ENCODE data around the gene UNC13D. TPM values are rescaled to one million over a fixed set of nuclear protein-coding genes. Genes with fewer than 3 reads are reported as not detected.

The UNC13D gene
- total and polyA plus RNA-seq, 9 of the 15 experiments (the other 6 are each of a cell fraction or from before 2014, with no cell fraction given) = 0.86 to 244 (median 69.2) TPM

DNA sequence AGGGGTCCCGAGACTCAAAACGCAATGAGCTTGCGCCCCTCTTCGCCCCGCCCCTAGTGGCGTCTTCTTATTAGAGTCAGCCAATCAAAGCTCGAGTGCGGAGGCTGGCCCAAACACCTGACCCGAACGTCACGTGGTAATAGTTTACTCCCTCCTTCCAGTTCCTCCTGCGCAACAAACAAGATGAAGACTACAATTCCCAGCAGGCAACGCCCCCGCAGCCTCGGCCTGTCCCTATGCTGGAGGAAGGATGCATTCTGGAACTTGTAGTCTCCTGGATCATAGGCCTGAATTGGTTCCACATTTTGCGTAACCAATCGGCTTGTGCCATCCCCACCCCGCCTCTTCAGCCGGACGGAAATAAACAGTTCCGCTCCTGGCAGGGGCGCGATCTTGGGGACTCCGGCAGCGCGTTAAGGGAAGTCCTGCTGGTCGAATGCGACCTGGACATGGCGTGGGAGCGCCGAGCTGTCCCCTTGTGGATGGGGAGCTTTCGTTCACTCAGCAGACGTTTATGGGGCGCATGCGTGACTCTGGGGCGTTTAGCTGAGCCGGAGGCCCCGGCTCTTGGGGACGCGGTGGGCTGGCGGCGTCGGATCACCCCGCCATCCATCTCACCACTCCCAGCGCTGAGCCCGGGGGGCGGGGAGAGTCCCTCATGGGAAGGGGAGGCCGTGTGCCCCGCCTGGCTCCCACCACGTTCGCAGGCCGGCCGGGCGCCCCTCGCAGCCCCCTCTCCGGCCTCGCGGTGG, 11.3 kb upstream of the UNC13D start, which contains the start of gene WBP2 (continued):
- TF ChIP-seq TCFL5 (CRISPR knock-in tag; conservative IDR thresholded peaks at IDR 0.05) (no peak), SMAD3 (CRISPR knock-in tag; conservative IDR thresholded peaks at IDR 0.05) (no peak), ADNP (tag; IDR thresholded peaks at IDR 0.05) (no peak), GABPB1 (CRISPR knock-in tag; IDR thresholded peaks at IDR 0.05) (peak; percentile 88), PCBP1 (IDR thresholded peaks at IDR 0.05; ENCODE audit: low read depth, low read length, poor library complexity, severe bottlenecking) (no peak), SMAD1 (IDR thresholded peaks at IDR 0.05; ENCODE audit: low read depth, low read length, partially characterized antibody) (peak; percentile 86), CHD1 (IDR thresholded peaks at IDR 0.05; ENCODE audit: low read length) (peak; percentile 76), ETV1 (tag; conservative IDR thresholded peaks at IDR 0.05; ENCODE audit: low read depth) (peak; percentile 95), ZBTB7A (IDR thresholded peaks at IDR 0.05; ENCODE audit: borderline replicate concordance, control insufficient read depth, low read depth, low read length) (peak; percentile 99), TAF1 (IDR thresholded peaks at IDR 0.05; ENCODE audit: control insufficient read depth, extremely low read depth, insufficient read depth, low read length, severe bottlenecking) (peak; percentile 82)
- TF ChIP-seq, protein P1, sequence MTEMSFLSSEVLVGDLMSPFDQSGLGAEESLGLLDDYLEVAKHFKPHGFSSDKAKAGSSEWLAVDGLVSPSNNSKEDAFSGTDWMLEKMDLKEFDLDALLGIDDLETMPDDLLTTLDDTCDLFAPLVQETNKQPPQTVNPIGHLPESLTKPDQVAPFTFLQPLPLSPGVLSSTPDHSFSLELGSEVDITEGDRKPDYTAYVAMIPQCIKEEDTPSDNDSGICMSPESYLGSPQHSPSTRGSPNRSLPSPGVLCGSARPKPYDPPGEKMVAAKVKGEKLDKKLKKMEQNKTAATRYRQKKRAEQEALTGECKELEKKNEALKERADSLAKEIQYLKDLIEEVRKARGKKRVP (CRISPR knock-in tag; IDR thresholded peaks at IDR 0.05) = no peak
- TF ChIP-seq, protein P2, sequence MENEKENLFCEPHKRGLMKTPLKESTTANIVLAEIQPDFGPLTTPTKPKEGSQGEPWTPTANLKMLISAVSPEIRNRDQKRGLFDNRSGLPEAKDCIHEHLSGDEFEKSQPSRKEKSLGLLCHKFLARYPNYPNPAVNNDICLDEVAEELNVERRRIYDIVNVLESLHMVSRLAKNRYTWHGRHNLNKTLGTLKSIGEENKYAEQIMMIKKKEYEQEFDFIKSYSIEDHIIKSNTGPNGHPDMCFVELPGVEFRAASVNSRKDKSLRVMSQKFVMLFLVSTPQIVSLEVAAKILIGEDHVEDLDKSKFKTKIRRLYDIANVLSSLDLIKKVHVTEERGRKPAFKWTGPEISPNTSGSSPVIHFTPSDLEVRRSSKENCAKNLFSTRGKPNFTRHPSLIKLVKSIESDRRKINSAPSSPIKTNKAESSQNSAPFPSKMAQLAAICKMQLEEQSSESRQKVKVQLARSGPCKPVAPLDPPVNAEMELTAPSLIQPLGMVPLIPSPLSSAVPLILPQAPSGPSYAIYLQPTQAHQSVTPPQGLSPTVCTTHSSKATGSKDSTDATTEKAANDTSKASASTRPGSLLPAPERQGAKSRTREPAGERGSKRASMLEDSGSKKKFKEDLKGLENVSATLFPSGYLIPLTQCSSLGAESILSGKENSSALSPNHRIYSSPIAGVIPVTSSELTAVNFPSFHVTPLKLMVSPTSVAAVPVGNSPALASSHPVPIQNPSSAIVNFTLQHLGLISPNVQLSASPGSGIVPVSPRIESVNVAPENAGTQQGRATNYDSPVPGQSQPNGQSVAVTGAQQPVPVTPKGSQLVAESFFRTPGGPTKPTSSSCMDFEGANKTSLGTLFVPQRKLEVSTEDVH (IDR thresholded peaks at IDR 0.05; ENCODE audit: low read depth, partially characterized antibody) = peak; percentile 21
- TF ChIP-seq, protein P3, sequence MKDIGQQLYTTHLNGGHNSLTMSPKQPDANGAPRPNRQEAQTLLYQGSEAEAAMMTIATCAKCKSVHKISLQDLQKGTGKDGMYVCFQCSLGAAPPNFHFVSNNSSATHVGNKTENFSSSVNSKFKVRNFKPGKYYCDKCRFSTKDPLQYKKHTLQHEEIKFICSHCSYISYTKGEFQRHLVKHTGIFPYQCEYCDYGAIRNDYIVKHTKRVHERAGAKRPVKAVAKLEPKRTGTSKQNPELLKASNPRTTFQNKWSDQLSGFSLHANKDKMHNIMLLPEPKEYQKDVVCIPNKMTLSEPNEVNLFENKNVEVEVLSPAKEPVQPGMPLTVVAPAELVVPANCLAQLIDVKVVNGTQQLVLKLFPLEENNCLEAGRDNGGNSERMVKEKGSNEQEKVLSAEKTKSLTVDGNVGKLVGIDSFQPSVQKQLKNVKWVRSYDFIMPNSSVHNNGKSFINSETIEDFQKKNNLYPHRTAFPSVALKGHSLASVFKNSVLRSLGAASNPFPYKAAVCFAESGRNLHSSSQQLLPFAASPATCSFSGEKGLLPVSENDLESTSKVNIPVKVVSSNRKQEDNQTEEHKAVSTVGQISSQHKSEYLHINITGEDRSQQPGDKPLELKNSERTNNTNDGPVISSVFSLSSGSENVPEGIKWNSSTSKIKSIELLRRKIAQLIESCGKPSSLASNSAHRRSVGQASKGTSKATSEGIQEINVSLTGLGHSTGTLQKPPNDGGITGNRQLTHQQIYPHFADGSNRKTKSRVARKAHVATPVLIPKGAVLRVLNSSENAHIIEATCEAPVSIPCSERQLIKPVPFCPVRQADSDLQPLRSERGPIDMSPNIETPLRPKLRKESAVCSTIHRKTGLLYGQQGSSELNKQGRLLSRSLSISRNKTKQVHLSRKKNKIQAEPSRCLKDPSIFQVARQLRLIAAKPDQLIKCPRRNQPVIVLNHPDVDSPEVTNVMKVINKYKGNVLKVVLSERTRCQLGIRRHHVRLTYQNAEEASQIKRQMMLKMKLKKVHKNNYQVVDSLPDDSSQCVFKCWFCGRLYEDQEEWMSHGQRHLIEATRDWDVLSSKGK (CRISPR knock-in tag; IDR thresholded peaks at IDR 0.05) = no peak
- TF ChIP-seq, protein P4, sequence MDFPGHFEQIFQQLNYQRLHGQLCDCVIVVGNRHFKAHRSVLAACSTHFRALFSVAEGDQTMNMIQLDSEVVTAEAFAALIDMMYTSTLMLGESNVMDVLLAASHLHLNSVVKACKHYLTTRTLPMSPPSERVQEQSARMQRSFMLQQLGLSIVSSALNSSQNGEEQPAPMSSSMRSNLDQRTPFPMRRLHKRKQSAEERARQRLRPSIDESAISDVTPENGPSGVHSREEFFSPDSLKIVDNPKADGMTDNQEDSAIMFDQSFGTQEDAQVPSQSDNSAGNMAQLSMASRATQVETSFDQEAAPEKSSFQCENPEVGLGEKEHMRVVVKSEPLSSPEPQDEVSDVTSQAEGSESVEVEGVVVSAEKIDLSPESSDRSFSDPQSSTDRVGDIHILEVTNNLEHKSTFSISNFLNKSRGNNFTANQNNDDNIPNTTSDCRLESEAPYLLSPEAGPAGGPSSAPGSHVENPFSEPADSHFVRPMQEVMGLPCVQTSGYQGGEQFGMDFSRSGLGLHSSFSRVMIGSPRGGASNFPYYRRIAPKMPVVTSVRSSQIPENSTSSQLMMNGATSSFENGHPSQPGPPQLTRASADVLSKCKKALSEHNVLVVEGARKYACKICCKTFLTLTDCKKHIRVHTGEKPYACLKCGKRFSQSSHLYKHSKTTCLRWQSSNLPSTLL (IDR thresholded peaks at IDR 0.05) = no peak
- TF ChIP-seq, protein P5, sequence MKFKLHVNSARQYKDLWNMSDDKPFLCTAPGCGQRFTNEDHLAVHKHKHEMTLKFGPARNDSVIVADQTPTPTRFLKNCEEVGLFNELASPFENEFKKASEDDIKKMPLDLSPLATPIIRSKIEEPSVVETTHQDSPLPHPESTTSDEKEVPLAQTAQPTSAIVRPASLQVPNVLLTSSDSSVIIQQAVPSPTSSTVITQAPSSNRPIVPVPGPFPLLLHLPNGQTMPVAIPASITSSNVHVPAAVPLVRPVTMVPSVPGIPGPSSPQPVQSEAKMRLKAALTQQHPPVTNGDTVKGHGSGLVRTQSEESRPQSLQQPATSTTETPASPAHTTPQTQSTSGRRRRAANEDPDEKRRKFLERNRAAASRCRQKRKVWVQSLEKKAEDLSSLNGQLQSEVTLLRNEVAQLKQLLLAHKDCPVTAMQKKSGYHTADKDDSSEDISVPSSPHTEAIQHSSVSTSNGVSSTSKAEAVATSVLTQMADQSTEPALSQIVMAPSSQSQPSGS (CRISPR knock-in tag; IDR thresholded peaks at IDR 0.05) = no peak
